HepG2 (cell line): Measurements from ENCODE around the gene OR5A2. TPM values are rescaled to one million over a fixed set of nuclear protein-coding genes. Genes with fewer than 3 reads are reported as not detected.

ENCODE experiments used
- ATAC-seq: fragments of 200-7000 bp; cut with Tn5 transposase; 3 replicates; pipeline ENCODE4 v1.9.1; 2020; ENCODE audit warnings: mild to moderate bottlenecking, moderate library complexity
- BruUV-seq: library from RNA; stranded (reverse); fragments of 400-500 nt; replicated peaks from 2 replicates; lab custom pipeline; 2021; lab: Mats Ljungman, UMichigan
- CTCF ChIA-PET: fragments of 300-600 bp; formaldehyde crosslinking; extraction: SDS; loops from one replicate; lab custom pipeline; 2021; ENCODE audit warnings: low total read pairs, inconsistent platforms, low intra/inter-chr PET ratio; lab: Yijun Ruan, JAX
- POLR2A ChIA-PET: fragments of 350-600 bp; sonication (Branson Sonifier 250); formaldehyde crosslinking; loops from one replicate; lab custom pipeline; 2020; ENCODE audit warnings: antibody characterized with exemption, inconsistent platforms; lab: Yijun Ruan, JAX
- DNase-seq: peaks from one replicate; pipeline ENCODE4 v3.0.0-alpha.2; 2015; ENCODE audit warnings: low spot score
- FAIRE-seq: peaks from 3 replicates; lab custom pipeline; 2011; peaks lifted over from hg19 to GRCh38; lab: Jason Lieb, UNC
- H2AFZ ChIP-seq: one replicate; pipeline ENCODE4 v1.6.1; 2011; ENCODE audit warnings: low read length, inconsistent platforms
- H3K27ac ChIP-seq: fragments of 300-600 bp; 3 replicates; pipeline ENCODE4 v1.8.0; 2011; ENCODE audit warnings: mixed run types, mild to moderate bottlenecking, mixed read lengths, low read length, inconsistent platforms; ENCODE audit not compliant: insufficient read depth; ENCODE audit errors: extremely low read length
- H3K27me3 ChIP-seq, 2 experiments: fragments of 200-600 bp in 1 of 2; 2 replicates in 1 of 2; 3 replicates in 1 of 2; pipeline versions ENCODE4 v1.6.0 to v1.8.0; 2011; ENCODE audit warnings: low read length in 2 of 2, mild to moderate bottlenecking in 2 of 2, moderate library complexity in 2 of 2, inconsistent platforms in 1 of 2; ENCODE audit not compliant: insufficient read depth in 2 of 2, control insufficient read depth in 1 of 2
- H3K36me3 ChIP-seq, 2 experiments: fragments of 200-600 bp in 1 of 2; replicated peaks in 1 of 2; 2 replicates in 1 of 2; 3 replicates in 1 of 2; pipeline versions ENCODE4 v1.5.1 to v1.8.0; 2011; ENCODE audit warnings: low read length in 2 of 2, inconsistent platforms in 1 of 2; ENCODE audit not compliant: insufficient read depth in 2 of 2, control insufficient read depth in 1 of 2
- H3K4me1 ChIP-seq: 2 replicates; pipeline ENCODE4 v1.5.1; 2012; ENCODE audit warnings: low read length, inconsistent platforms; ENCODE audit not compliant: insufficient read depth
- H3K4me2 ChIP-seq: 2 replicates; pipeline ENCODE4 v1.6.0; 2011; ENCODE audit warnings: low read depth, low read length, inconsistent platforms
- H3K4me3 ChIP-seq, 3 experiments: fragments of 200-600 bp in 1 of 3; sonication (generic), shearing (Covaris generic) in 1 of 3; replicated peaks in 1 of 3; 2 replicates each; pipeline ENCODE4 v1.5.1; 2011 to 2016; ENCODE audit warnings: low read length in 3 of 3, inconsistent platforms in 2 of 3, low read depth in 2 of 3, mild to moderate bottlenecking in 2 of 3, control low read depth in 1 of 3, mixed read lengths in 1 of 3; ENCODE audit not compliant: insufficient read depth in 1 of 3
- H3K79me2 ChIP-seq: one replicate; pipeline ENCODE4 v1.6.1; 2011; ENCODE audit warnings: low read length, inconsistent platforms; ENCODE audit not compliant: insufficient read depth
- H3K9ac ChIP-seq: 2 replicates; pipeline ENCODE4 v1.6.0; 2011; ENCODE audit warnings: mild to moderate bottlenecking, low read depth, low read length, inconsistent platforms; ENCODE audit not compliant: insufficient read depth
- H3K9me3 ChIP-seq: 2 replicates; pipeline ENCODE4 v1.5.1; 2012; ENCODE audit warnings: mild to moderate bottlenecking, low read length
- H4K20me1 ChIP-seq: 2 replicates; pipeline ENCODE4 v1.6.0; 2011; ENCODE audit warnings: inconsistent platforms, mild to moderate bottlenecking, low read length, moderate library complexity; ENCODE audit not compliant: insufficient read depth
- DMAP1 ChIP-seq: IDR thresholded peaks from 2 replicates; pipeline ENCODE4 v1.6.1; 2016
- KLF11 ChIP-seq: IDR thresholded peaks from 2 replicates; pipeline ENCODE4 v1.6.1; 2016; ENCODE audit warnings: missing compliant biosample characterization
- MLLT10 ChIP-seq: sonication (generic); formaldehyde crosslinking; IDR thresholded peaks from 2 replicates; pipeline ENCODE4 v1.4.0; 2020; ENCODE audit warnings: missing genetic modification reagents
- SNAI1 ChIP-seq: sonication (generic); formaldehyde crosslinking; IDR thresholded peaks from 2 replicates; pipeline ENCODE4 v1.5.0; 2020; ENCODE audit warnings: mild to moderate bottlenecking, missing genetic modification reagents, borderline replicate concordance
- ZNF331 ChIP-seq: sonication (generic); formaldehyde crosslinking; IDR thresholded peaks from 2 replicates; pipeline ENCODE4 v1.4.0; 2020; ENCODE audit warnings: missing genetic modification reagents
- WGBS: methylation state at CpG from one replicate; pipeline ENCODE4 v1.1.6; 2017; ENCODE audit warnings: low lambda C conversion rate; 5-methylcytosine and 5-hydroxymethylcytosine counted together
- in situ Hi-C: cut with HindIII; loops from 2 replicates; pipeline ENCODE4 v1.10.0; 2017; ENCODE audit warnings: low pct_unique_long_range_greater_than_20kb; ENCODE audit not compliant: extremely low pct_ligation_motif_present
- intact Hi-C: fragments of 100-400 bp; cut with micrococcal nuclease; formaldehyde crosslinking; loops from one replicate; pipeline ENCODE4 v1.10.0; 2022; ENCODE audit not compliant: unreplicated experiment
- polyA plus RNA-seq, 8 experiments: library from polyadenylated mRNA; depleted of rRNA in 3 of 8; stranded (reverse) in 7 of 8; unstranded in 1 of 8; fragments of >200 nt; fragmentation: Illumina TruSeq in 4 of 8; extraction: Trizol in 4 of 8; gene quantifications; 2 replicates each; pipeline versions ENCODE4 v1.2.1 to v1.2.3, GENCODE V29; 2011 to 2016; ENCODE audit warnings: low read depth in 4 of 8, missing spikeins in 1 of 8, mixed read lengths in 1 of 8; ENCODE audit not compliant: insufficient read depth in 1 of 8
- total RNA-seq, 5 experiments: library from RNA; depleted of rRNA; stranded (reverse); fragments of >200 nt; fragmentation: Illumina TruSeq; extraction: Trizol; gene quantifications; 2 replicates each; pipeline ENCODE4 v1.2.3, GENCODE V29; 2016; ENCODE audit warnings: low read depth in 1 of 5
- TF ChIP-seq, protein P1 (sequence below): IDR thresholded peaks from 2 replicates; pipeline ENCODE4 v1.6.1; 2012; ENCODE audit warnings: low read depth, low read length, improper control_type of control experiment
- TF ChIP-seq, protein P2 (sequence below): IDR thresholded peaks from 2 replicates; pipeline ENCODE4 v1.6.1; 2016; ENCODE audit warnings: low read depth, borderline replicate concordance

The OR5A2 gene
- total and polyA plus RNA-seq, 2 of the 13 experiments (the other 11 are each of a cell fraction or from before 2014, with no cell fraction given) = not detected

DNA sequence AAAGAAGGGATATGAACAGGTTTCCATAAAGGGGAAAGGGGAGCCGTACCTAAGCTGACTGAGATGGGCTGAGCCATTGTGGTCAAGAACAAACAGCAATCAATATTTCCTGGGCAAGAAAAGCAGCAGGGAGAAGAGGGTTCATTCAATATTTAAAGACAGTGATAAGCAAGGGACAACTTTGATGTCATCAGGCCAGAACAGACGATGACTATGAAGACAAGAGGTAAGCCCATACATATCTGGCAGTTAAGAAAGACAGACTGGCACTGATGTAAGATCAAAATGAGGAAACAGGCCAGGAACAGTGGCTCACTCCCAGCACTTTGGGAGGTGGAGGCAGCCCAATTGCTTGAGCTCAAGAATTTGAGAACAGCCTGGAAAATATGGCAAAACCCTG lies 2.4 kb downstream of the OR5A2 start (continued):
- TF ChIP-seq, protein P1, sequence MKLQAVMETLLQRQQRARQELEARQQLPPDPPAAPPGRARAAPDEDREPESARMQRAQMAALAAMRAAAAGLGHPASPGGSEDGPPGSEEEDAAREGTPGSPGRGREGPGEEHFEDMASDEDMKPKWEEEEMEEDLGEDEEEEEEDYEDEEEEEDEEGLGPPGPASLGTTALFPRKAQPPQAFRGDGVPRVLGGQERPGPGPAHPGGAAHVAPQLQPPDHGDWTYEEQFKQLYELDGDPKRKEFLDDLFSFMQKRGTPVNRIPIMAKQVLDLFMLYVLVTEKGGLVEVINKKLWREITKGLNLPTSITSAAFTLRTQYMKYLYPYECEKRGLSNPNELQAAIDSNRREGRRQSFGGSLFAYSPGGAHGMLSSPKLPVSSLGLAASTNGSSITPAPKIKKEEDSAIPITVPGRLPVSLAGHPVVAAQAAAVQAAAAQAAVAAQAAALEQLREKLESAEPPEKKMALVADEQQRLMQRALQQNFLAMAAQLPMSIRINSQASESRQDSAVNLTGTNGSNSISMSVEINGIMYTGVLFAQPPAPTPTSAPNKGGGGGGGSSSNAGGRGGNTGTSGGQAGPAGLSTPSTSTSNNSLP = no peak
- no peak for TF ChIP-seq KLF11
- TF ChIP-seq, all 625 proteins: peak for 0

DNA sequence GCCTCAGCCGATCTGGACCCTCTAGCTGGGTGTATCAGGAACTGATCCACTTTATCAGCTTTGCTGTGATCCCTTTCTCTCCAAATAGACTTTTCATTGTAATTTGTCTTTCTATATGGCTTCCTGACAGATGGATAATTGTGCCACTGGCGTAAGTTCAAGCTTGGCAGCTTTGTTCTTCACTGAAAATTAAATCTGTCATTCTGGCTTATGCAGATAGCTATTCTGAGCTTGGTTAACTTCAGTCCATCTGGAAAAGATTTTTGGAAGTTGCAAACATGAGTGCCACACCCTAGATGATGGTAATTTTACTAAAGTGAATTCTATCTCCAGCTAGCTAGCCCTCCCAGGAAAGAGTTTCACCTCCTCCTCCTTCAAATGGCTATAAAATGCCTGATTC lies 8.1 kb downstream of the OR5A2 start:
- Histone ChIP-seq H3K4me3 (no peak overlapping the region), H3K9me3 (no peaks in the 10 kb centered on the region), H3K36me3 (no peaks in the 10 kb centered on the region), H3K79me2 (no peaks in the 10 kb centered on the region), H3K4me2 (no peak overlapping the region), H3K9ac (no peak overlapping the region), H3K4me1 (no peaks in the 10 kb centered on the region), H4K20me1 (no peaks in the 10 kb centered on the region), H3K27ac (no peak overlapping the region), H3K27me3 (no peaks in the 10 kb centered on the region), H2AFZ (no peak overlapping the region)
- intact Hi-C loops = no loop called here
- WGBS = 6% methylated on average over 2 of the region's 2 CpGs
- CTCF ChIA-PET = no interaction called here
- TF ChIP-seq SNAI1 (CRISPR knock-in tag) (no peak), DMAP1 (CRISPR knock-in tag) (no peak), ZNF331 (no peak), MLLT10 (CRISPR knock-in tag) (no peak)
- TF ChIP-seq, protein P2, sequence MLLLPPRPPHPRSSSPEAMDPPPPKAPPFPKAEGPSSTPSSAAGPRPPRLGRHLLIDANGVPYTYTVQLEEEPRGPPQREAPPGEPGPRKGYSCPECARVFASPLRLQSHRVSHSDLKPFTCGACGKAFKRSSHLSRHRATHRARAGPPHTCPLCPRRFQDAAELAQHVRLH (CRISPR knock-in tag) = no peak
- FAIRE-seq (no peak), ATAC-seq (no peak), DNase-seq (no peak)
- POLR2A ChIA-PET = no interaction called here
- BruUV-seq = no TSS peak
- in situ Hi-C loops = no loop called here
